ENCODE measurements around the gene PDZK1IP1. TPM values are rescaled to one million over a fixed set of nuclear protein-coding genes. Genes with fewer than 3 reads are reported as not detected.

Gene PDZK1IP1
- total RNA-seq, 1 experiment from 2014 or later, result not detected

- TF ChIP-seq SIN3A (IDR thresholded peaks at IDR 0.05; ENCODE audit: low read depth) (no peak), TCF7L2 (IDR thresholded peaks at IDR 0.05; ENCODE audit: borderline replicate concordance, extremely low read depth, insufficient read depth, insufficient read length) (no peak)
Observed at GRCh38 chr1:47227341-47228232, 37.8 kb upstream of the PDZK1IP1 start (continued).

- H3K9me3 ChIP-seq (ENCODE audit: control insufficient read depth in 1 of 2, insufficient read depth in 1 of 2, low read depth in 1 of 2, low read length in 2 of 2), result no peaks in the 10 kb centered on the region
- H3K27me3 ChIP-seq (ENCODE audit: insufficient read depth, low read length), result peaks cover 10% of the 10 kb centered on the region
- H3K27ac ChIP-seq (ENCODE audit: low read depth, low read length), result no peak overlapping the region
- no peaks in the 10 kb centered on the region for H3K4me1 ChIP-seq (ENCODE audit: control insufficient read depth in 1 of 2, insufficient read depth in 2 of 2, low read length in 2 of 2)
- no peak overlapping the region for H3K4me2 ChIP-seq (ENCODE audit: low read length)
- H3K36me3 ChIP-seq (ENCODE audit: control insufficient read depth in 1 of 2, insufficient read depth in 2 of 2, low read length in 2 of 2), result no peaks in the 10 kb centered on the region
- POLR2A ChIA-PET, result no interaction called here
- H3K9ac ChIP-seq (ENCODE audit: low read length), result no peak overlapping the region
- no peaks in the 10 kb centered on the region for H3K9me2 ChIP-seq (ENCODE audit: insufficient read depth)
- no peaks in the 10 kb centered on the region for H3K79me2 ChIP-seq (ENCODE audit: insufficient read depth, low read length)
- H4K20me1 ChIP-seq (ENCODE audit: insufficient read depth), result no peaks in the 10 kb centered on the region
- no peak overlapping the region for H2AFZ ChIP-seq (ENCODE audit: low read depth, low read length, poor library complexity, severe bottlenecking)
- no TSS peak for BruUV-seq (replicated peaks)
- TF ChIP-seq SP1 (IDR thresholded peaks at IDR 0.05; ENCODE audit: low read depth) (no peak), EGR1 (IDR thresholded peaks at IDR 0.05; ENCODE audit: low read depth) (no peak), EZH2 (IDR thresholded peaks at IDR 0.05) (no peak), REST (IDR thresholded peaks at IDR 0.05; ENCODE audit: low read depth) (no peak), ZNF274 (IDR thresholded peaks at IDR 0.05; ENCODE audit: low read depth, low read length) (no peak)
- no peak overlapping the region for H3K4me3 ChIP-seq (replicated peaks in 1 of 2; ENCODE audit: low read depth in 1 of 2, low read length in 2 of 2)
- RAD21 ChIA-PET (ENCODE audit: low non-redundant PET in 1 of 2, low total read pairs in 2 of 2, uncharacterized antibody in 2 of 2, unreplicated experiment in 2 of 2), result no interaction called here
- CTCF ChIA-PET, result interaction anchor here (1.3 kb wide), 1 partner anchor 48 kb away, joined by 3 read pairs; no protein-coding TSS in a partner anchor
- intact Hi-C loops (cut with micrococcal nuclease), result no loop called here
- DNase-seq (ENCODE audit: low read depth, low spot score) (no peak), ATAC-seq (no peak)
Observed at GRCh38 chr1:47226839-47227215, 37.0 kb upstream of the PDZK1IP1 start.

Data from HCT116 (cell line).